ENCODE data around the gene CDK14.

- TF ChIP-seq CTCF (IDR thresholded peaks at IDR 0.05) (no peak), EP300 (IDR thresholded peaks at IDR 0.05) (no peak)
Measured at GRCh38 chr7:90593205-90593604, 2.9 kb upstream of the CDK14 start.
